A549 (cell line): Measurements from ENCODE around the gene TMEM40.

Experiments
- POLR2A ChIP-seq: IDR thresholded peaks from 2 replicates; pipeline ENCODE4 v1.6.1; 2012; ENCODE audit warnings: mild to moderate bottlenecking, low read length
- RCOR1 ChIP-seq: fragments of 150-350 bp; IDR thresholded peaks from 2 replicates; pipeline ENCODE4 v1.6.1; 2014; ENCODE audit warnings: antibody characterized with exemption, low read length, low read depth

DNA sequence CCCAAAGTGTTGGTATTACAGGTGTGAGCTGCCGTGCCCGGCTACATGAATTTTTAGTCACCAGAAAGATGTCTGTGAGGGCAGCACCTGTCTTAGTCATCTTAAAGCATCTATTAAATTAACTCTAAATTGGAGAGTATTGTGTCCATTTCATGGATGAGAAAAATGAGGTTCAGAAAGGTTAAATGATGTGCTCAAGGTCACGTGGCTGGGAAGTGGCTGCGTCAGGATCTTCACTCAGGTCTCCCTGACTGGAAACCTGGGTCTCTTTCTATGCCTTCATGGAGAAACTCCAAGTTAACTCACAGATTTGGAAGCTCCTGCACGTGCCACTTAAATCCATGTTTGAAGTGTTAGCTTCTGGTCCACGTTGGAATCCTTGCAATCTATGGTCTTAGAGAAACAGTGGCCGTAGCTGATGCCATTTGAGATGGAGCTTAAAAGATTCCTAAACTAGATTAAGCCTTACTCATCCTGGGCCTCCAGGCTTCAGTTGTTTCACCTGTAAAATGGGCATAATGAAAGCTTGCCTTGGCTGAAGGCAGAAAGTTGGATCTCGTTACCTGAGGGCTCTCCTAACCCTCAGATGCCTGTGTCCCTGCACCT is 5.2 kb upstream of the TMEM40 start:
- TF ChIP-seq POLR2A (no peak), RCOR1 (no peak)
